GM20000 (cell line): ENCODE results near the gene XXYLT1.

ENCODE experiments used
- DNase-seq: peaks from one replicate; pipeline ENCODE4 v3.0.0; 2012; ENCODE audit warnings: low spot score
- TF ChIP-seq, protein P1 (sequence below): IDR thresholded peaks from 2 replicates; pipeline ENCODE4 v1.5.1; 2012; ENCODE audit warnings: mild to moderate bottlenecking, control low read depth; ENCODE audit errors: extremely low read depth, missing control alignments

XXYLT1 gene

DNA sequence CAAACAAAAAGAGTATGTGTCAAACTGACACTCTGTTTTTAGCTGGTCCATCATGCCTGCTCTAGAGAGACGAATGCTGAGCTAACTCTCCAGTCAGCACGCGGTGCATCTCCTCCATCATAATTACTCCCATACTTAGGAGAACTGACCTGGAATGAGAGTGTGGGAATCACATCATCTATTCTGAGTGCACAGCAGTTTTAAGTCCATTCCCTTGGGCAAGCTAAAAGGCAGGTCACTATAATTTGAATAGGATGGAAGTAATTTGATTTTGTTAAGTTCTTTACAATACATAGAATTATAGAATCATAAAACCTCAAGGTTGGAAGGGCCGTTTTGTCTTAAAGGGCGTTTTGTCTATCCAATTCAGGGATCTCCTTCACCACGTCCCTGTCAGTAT lies 251.6 kb downstream of the XXYLT1 start:
- TF ChIP-seq, protein P1, sequence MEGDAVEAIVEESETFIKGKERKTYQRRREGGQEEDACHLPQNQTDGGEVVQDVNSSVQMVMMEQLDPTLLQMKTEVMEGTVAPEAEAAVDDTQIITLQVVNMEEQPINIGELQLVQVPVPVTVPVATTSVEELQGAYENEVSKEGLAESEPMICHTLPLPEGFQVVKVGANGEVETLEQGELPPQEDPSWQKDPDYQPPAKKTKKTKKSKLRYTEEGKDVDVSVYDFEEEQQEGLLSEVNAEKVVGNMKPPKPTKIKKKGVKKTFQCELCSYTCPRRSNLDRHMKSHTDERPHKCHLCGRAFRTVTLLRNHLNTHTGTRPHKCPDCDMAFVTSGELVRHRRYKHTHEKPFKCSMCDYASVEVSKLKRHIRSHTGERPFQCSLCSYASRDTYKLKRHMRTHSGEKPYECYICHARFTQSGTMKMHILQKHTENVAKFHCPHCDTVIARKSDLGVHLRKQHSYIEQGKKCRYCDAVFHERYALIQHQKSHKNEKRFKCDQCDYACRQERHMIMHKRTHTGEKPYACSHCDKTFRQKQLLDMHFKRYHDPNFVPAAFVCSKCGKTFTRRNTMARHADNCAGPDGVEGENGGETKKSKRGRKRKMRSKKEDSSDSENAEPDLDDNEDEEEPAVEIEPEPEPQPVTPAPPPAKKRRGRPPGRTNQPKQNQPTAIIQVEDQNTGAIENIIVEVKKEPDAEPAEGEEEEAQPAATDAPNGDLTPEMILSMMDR = no peak
- DNase-seq = no peak
